Adrenal gland (tissue), 12 donors: Measurements from ENCODE around the gene PARD3B. TPM values are rescaled to one million over a fixed set of nuclear protein-coding genes. Genes with fewer than 3 reads are reported as not detected.

ENCODE experiments used
- DNase-seq, 7 donors: peaks; one replicate each; pipeline ENCODE4 v3.0.0-alpha.2; 2019 to 2020
- H3K27ac ChIP-seq, 5 donors: fragments of 200-600 bp; sonication (generic) in 4 of 5; 1 replicate in 3 of 5; 2 replicates in 2 of 5; pipeline versions ENCODE4 v1.5.1 to v1.8.0; 2016 to 2020; ENCODE audit warnings: mild to moderate bottlenecking in 1 of 5
- H3K27me3 ChIP-seq: fragments of 200-600 bp; 2 replicates; pipeline ENCODE4 v1.8.0; 2021
- H3K36me3 ChIP-seq, 2 donors: fragments of 200-600 bp; replicated peaks in 1 of 2; 1 replicate in 1 of 2; 2 replicates in 1 of 2; pipeline versions ENCODE4 v1.5.1 to v1.8.0; 2018 to 2022
- H3K4me1 ChIP-seq, 2 donors: fragments of 200-600 bp; replicated peaks in 1 of 2; 1 replicate in 1 of 2; 2 replicates in 1 of 2; pipeline versions ENCODE4 v1.5.1 to v1.8.0; 2018 to 2021
- H3K4me3 ChIP-seq, 4 donors: fragments of 200-600 bp; sonication (generic) in 3 of 4; one replicate each; pipeline ENCODE4 v1.5.1; 2016 to 2018
- H3K9me3 ChIP-seq, 3 donors: fragments of 200-600 bp; sonication (generic) in 1 of 3; replicated peaks in 1 of 3; 1 replicate in 2 of 3; 2 replicates in 1 of 3; pipeline versions ENCODE4 v1.5.1 to v1.8.0; 2016 to 2021
- POLR2A ChIP-seq, 2 donors: fragments of 450-650 bp; IDR thresholded peaks; one replicate each; pipeline ENCODE4 v1.6.1; 2017; ENCODE audit warnings: antibody characterized with exemption in 2 of 2, mild to moderate bottlenecking in 2 of 2, moderate library complexity in 1 of 2
- WGBS, 4 donors: extraction: QIAGEN DNeasy Blood & Tissue Kit in 2 of 4; methylation state at CpG; one replicate each; pipeline versions ENCODE4 v1.1.5 to v1.1.7; 2013 to 2017; 5-methylcytosine and 5-hydroxymethylcytosine counted together
- intact Hi-C, 2 donors: fragments of 100-400 bp; cut with DNase I; formaldehyde crosslinking; loops; one replicate each; pipeline versions ENCODE4 v1.14.1 to v1.15.0; 2022 to 2023
- polyA plus RNA-seq, 3 donors: library from polyadenylated mRNA; stranded (reverse); fragments of 200-250 nt in 2 of 3; fragments of 350-450 nt in 1 of 3; fragmentation: Illumina TruSeq in 1 of 3; extraction: RNeasy Lipid Tissue Mini Kit (QIAGEN cat#74804) in 1 of 3; gene quantifications; one replicate each; pipeline ENCODE4 v1.2.3, GENCODE V29; 2013 to 2014
- total RNA-seq, 9 donors: library from RNA; depleted of rRNA in 4 of 9; stranded (reverse); fragments of >200 nt in 4 of 9; fragments of 120-200 nt in 1 of 9; fragmentation: NEBNext Ultra II Directional in 1 of 9; extraction: Animal tissue kit (Norgen Biotek cat#: 25700) in 1 of 9; gene quantifications; one replicate each; pipeline versions ENCODE4 v1.1.0 to v1.2.4, GENCODE V29; 2013 to 2023
- TF ChIP-seq, protein P1 (sequence below), 6 experiments: fragments of 450-650 bp in 4 of 6; fragments of 200-600 bp in 2 of 6; sonication (generic) in 1 of 6; IDR thresholded peaks; 1 replicate in 5 of 6; 2 replicates in 1 of 6; pipeline versions ENCODE4 v1.5.1 to v1.8.0; 2016 to 2021; ENCODE audit warnings: antibody characterized with exemption in 6 of 6, mild to moderate bottlenecking in 2 of 6, moderate library complexity in 1 of 6
- donor health status: healthy with polysubstance abuse.
- donor health status: Bipolar disorder and iron deficiency.
- donor health status: DM: yes; HTN: yes; CAD: no.
- donor health status: DM: no; HTN: no; CAD: no.
- donor health status: DM: no; HTN: no; CAD: no.
- donor health status: DM: yes; HTN: yes; CAD: no.

Gene PARD3B
- total and polyA plus RNA-seq, 12 donors: 1.9 to 20.4 (median 9.5) TPM

DNA sequence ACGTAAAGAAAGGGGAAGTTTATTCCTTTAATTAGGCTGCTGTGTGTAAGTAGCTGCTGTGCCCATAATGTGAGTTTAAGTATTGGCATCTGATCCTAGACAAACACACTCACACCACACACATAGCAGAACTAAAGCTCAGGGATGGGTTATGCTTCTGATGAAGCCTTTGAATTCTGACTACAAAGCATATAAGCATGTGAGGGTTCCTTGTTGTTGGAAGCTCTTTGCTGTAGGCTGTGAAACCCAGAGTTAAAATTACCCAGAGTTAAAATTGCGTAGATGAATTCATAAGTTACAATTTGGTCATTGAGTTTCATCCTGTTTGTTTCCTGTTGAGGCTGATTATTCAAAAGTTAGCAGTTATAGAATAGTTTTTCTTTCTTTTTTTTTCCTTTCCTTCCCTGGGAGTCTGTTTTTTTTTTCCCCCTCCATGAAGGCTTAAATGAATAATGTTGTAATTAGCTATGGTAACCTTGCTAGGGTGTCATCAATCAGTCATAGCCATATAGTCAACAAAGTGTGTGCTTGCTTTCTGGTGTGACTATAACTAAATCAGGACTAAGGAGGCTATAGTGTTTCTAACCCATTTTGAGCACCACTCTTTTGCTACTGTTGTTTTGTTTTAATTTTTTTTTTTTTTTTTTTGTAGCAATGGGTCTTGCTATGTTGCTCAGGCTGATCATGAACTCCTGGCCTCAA is 426.1 kb downstream of the PARD3B start:
- no peaks in the 10 kb centered on the region for H3K27me3 ChIP-seq
- H3K9me3 ChIP-seq: no peaks in the 10 kb centered on the region
- H3K36me3 ChIP-seq: no peaks in the 10 kb centered on the region
- H3K4me3 ChIP-seq: no peak overlapping the region
- TF ChIP-seq POLR2A (IDR thresholded peaks at IDR 0.05): no peak
- TF ChIP-seq, protein P1, sequence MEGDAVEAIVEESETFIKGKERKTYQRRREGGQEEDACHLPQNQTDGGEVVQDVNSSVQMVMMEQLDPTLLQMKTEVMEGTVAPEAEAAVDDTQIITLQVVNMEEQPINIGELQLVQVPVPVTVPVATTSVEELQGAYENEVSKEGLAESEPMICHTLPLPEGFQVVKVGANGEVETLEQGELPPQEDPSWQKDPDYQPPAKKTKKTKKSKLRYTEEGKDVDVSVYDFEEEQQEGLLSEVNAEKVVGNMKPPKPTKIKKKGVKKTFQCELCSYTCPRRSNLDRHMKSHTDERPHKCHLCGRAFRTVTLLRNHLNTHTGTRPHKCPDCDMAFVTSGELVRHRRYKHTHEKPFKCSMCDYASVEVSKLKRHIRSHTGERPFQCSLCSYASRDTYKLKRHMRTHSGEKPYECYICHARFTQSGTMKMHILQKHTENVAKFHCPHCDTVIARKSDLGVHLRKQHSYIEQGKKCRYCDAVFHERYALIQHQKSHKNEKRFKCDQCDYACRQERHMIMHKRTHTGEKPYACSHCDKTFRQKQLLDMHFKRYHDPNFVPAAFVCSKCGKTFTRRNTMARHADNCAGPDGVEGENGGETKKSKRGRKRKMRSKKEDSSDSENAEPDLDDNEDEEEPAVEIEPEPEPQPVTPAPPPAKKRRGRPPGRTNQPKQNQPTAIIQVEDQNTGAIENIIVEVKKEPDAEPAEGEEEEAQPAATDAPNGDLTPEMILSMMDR (IDR thresholded peaks at IDR 0.05): no peak
- H3K27ac ChIP-seq: no peak overlapping the region
- 69 to 79% (median 70%) methylated on average over 2 of the region's 2 CpGs for WGBS, 4 donors
- intact Hi-C loops: no loop called here
- no peak for DNase-seq
- peaks cover 0 to 14% of the 10 kb centered on the region in 2 donors for H3K4me1 ChIP-seq

DNA sequence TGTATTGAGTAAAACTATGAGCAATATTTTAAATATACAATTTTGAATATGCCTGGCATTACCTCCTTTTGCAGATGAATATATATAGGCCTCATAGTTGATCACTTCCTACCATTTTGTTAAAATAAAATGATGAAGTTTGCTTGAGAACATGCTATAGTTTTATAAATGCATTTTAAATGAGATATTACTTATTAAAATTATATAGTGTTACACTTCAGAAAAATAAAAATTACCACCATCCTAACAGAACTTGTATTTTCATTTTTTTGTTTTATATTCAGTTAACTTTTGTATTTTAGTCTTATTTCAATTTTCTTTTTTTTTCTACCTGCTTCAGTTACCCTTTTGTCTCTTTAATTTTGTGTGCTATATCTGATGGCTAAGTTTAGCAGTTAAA is 426.9 kb downstream of the PARD3B start:
- Histone ChIP-seq H3K4me1 (peaks cover 0 to 14% of the 10 kb centered on the region in 2 donors), H3K9me3 (no peaks in the 10 kb centered on the region), H3K27ac (no peak overlapping the region), H3K4me3 (no peak overlapping the region), H3K36me3 (no peaks in the 10 kb centered on the region), H3K27me3 (no peaks in the 10 kb centered on the region)
- no peak for DNase-seq
- no peak for TF ChIP-seq POLR2A (IDR thresholded peaks at IDR 0.05)
- TF ChIP-seq, protein P1 (IDR thresholded peaks at IDR 0.05): no peak
- intact Hi-C loops: no loop called here

DNA sequence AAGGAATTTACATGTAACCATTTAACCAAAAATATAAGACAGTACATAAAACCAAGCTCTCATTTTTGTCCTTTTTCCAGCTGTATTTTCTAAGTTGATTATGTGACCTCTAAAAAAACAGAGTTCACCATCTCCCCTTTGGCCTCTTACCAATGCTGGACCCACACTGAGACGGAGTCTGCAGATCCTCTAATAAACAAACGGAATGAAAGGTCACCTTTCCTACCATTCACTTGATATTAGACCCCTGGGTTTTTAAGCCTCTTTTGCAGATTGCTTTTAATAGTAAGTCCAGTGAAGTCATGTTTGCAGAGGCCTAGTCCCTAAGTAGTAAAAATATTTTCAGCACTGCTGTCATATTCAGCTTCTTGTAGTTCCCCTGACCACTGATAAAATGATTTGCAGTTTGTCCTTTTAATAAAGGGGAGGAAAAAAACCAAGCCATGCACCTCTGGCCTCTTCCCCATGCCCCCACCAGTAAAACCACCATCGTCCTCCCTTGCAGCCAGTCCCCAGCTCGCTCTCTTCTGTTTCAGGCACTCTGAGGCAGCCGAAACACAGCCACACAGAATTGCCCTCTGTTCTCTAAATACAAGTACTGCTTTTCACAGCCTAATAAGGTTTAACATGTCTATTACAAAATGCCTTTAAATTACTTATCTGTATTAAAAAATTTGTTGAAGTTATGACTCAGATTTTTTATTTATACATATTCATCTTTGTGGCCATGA is 427.5 kb downstream of the PARD3B start:
- H3K36me3 ChIP-seq: no peaks in the 10 kb centered on the region
- TF ChIP-seq POLR2A (IDR thresholded peaks at IDR 0.05): no peak
- TF ChIP-seq, protein P1 (IDR thresholded peaks at IDR 0.05): no peak
- WGBS, 4 donors: 69 to 80% (median 72%) methylated on average over 5 of the region's 5 CpGs
- H3K4me1 ChIP-seq: peaks cover 0 to 14% of the 10 kb centered on the region in 2 donors
- no peaks in the 10 kb centered on the region for H3K27me3 ChIP-seq
- no peaks in the 10 kb centered on the region for H3K9me3 ChIP-seq
- H3K27ac ChIP-seq: no peak overlapping the region
- intact Hi-C loops: no loop called here
- no peak for DNase-seq
- no peak overlapping the region for H3K4me3 ChIP-seq

DNA sequence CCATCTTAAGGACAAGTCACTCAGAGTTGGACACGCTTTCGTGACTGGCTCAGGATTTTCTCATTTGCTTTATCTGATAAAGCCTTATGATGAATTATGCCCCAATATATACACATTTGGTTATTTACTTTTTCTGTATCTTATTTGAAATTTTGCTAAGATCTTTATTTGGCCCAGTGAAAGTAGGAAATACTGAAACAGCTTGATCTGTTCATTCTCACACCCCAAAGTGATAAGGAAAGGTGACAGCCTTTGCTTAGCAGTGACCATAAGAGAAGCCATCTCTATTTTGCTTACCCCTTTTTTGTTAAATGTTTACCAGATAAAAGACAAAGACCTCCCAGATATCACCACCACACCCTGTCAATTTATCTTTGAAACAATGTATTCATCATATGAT is 428.3 kb downstream of the PARD3B start:
- Histone ChIP-seq H3K9me3 (no peaks in the 10 kb centered on the region), H3K27me3 (no peaks in the 10 kb centered on the region), H3K4me1 (peaks cover 0 to 14% of the 10 kb centered on the region in 2 donors), H3K36me3 (no peaks in the 10 kb centered on the region), H3K27ac (no peak overlapping the region), H3K4me3 (no peak overlapping the region)
- no peak for DNase-seq
- TF ChIP-seq, protein P1 (IDR thresholded peaks at IDR 0.05): no peak
- no peak for TF ChIP-seq POLR2A (IDR thresholded peaks at IDR 0.05)
- 82 to 89% (median 84%) methylated on average over 2 of the region's 2 CpGs for WGBS, 4 donors
- intact Hi-C loops: no loop called here
